ENCODE results near the gene SUN1. TPM values are rescaled to one million over a fixed set of nuclear protein-coding genes. Genes with fewer than 3 reads are reported as not detected.

Gene SUN1
- total and polyA plus RNA-seq, 9 of the 15 experiments (the other 6 are each of a cell fraction or from before 2014, with no cell fraction given), result 36.8 to 132 (median 62.3) TPM

- POLR2A ChIA-PET, result interaction anchor here (1.0 to 1.2 kb wide), 2 partner anchors 14 to 26 kb away, joined by 3 to 4 read pairs; no protein-coding TSS in a partner anchor
- ATAC-seq (no peak), DNase-seq (ENCODE audit: extremely low read depth in 1 of 4, low spot score in 3 of 4) (no peak), FAIRE-seq (no peak)
- no TSS peak for BruUV-seq (replicated peaks)
- intact Hi-C loops (cut with micrococcal nuclease), result no loop called here
- TF ChIP-seq TBP (optimal IDR thresholded peaks at IDR 0.05; ENCODE audit: low read depth, low read length) (no peak), MEF2A (IDR thresholded peaks at IDR 0.05; ENCODE audit: control insufficient read depth, low read depth, low read length) (no peak), ZNF253 (CRISPR knock-in tag; conservative IDR thresholded peaks at IDR 0.05) (no peak), ETV5 (CRISPR knock-in tag; IDR thresholded peaks at IDR 0.05; ENCODE audit: low read depth) (no peak), ZFP1 (CRISPR knock-in tag; IDR thresholded peaks at IDR 0.05) (no peak), ILK (tag; IDR thresholded peaks at IDR 0.05; ENCODE audit: borderline replicate concordance, low read depth) (no peak), RFX1 (IDR thresholded peaks at IDR 0.05) (no peak), RBM15 (IDR thresholded peaks at IDR 0.05; ENCODE audit: insufficient read depth, low read length) (no peak), HDAC2 (IDR thresholded peaks at IDR 0.05) (no peak), CREM (IDR thresholded peaks at IDR 0.05; ENCODE audit: low read depth) (no peak)
- TF ChIP-seq, protein P1, sequence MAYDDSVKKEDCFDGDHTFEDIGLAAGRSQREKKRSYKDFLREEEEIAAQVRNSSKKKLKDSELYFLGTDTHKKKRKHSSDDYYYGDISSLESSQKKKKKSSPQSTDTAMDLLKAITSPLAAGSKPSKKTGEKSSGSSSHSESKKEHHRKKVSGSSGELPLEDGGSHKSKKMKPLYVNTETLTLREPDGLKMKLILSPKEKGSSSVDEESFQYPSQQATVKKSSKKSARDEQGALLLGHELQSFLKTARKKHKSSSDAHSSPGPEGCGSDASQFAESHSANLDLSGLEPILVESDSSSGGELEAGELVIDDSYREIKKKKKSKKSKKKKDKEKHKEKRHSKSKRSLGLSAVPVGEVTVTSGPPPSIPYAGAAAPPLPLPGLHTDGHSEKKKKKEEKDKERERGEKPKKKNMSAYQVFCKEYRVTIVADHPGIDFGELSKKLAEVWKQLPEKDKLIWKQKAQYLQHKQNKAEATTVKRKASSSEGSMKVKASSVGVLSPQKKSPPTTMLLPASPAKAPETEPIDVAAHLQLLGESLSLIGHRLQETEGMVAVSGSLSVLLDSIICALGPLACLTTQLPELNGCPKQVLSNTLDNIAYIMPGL (CRISPR knock-in tag; IDR thresholded peaks at IDR 0.05), result no peak
- TF ChIP-seq, protein P2, sequence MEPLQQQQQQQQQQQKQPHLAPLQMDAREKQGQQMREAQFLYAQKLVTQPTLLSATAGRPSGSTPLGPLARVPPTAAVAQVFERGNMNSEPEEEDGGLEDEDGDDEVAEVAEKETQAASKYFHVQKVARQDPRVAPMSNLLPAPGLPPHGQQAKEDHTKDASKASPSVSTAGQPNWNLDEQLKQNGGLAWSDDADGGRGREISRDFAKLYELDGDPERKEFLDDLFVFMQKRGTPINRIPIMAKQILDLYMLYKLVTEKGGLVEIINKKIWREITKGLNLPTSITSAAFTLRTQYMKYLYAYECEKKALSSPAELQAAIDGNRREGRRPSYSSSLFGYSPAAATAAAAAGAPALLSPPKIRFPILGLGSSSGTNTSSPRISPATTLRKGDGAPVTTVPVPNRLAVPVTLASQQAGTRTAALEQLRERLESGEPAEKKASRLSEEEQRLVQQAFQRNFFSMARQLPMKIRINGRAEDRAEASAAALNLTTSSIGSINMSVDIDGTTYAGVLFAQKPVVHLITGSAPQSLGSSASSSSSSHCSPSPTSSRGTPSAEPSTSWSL (CRISPR knock-in tag; IDR thresholded peaks at IDR 0.05; ENCODE audit: borderline replicate concordance), result no peak
- 92% methylated on average over 12 of the region's 16 CpGs for WGBS (ENCODE audit: insufficient coverage, low coverage, missing lambda C conversion rate)
- no peak overlapping the region for H3K4me3 ChIP-seq
- no peaks in the 10 kb centered on the region; the same call in 1 of the 2 replicates for H4K20me1 ChIP-seq (replicated peaks; ENCODE audit: control insufficient read depth, insufficient read depth, low read length)
- CTCF ChIA-PET (ENCODE audit: low intra/inter-chr PET ratio), result no interaction called here
- no peaks in the 10 kb centered on the region for H3K9me3 ChIP-seq (replicated peaks; ENCODE audit: control insufficient read depth, insufficient read depth, low read depth, low read length)
- no peaks in the 10 kb centered on the region for H3K79me2 ChIP-seq (ENCODE audit: control insufficient read depth, insufficient read depth, low read length)
- no peak overlapping the region for H3K4me2 ChIP-seq (ENCODE audit: insufficient read depth, low read length)
- H3K9me1 ChIP-seq (ENCODE audit: control insufficient read depth, insufficient read depth, low read length), result no peaks in the 10 kb centered on the region
- no peak overlapping the region; a peak in 1 of 4 replicates for H3K9ac ChIP-seq (ENCODE audit: insufficient read depth in 1 of 2, low read depth in 2 of 2, low read length in 2 of 2)
- H2AFZ ChIP-seq (ENCODE audit: low read depth, low read length), result no peak overlapping the region
- H3K36me3 ChIP-seq (ENCODE audit: control insufficient read depth, insufficient read depth, low read length), result peaks cover 34% of the 10 kb centered on the region; the same call in 2 of the 3 replicates
- H3K27ac ChIP-seq (ENCODE audit: extremely low read depth, low read depth, low read length), result no peak overlapping the region
- in situ Hi-C loops (cut with MboI), result no loop called here
- H3K27me3 ChIP-seq (ENCODE audit: control insufficient read depth in 2 of 2, insufficient read depth in 2 of 2, low read length in 2 of 2), result peaks cover 7 to 13% of the 10 kb centered on the region in 2 experiments; a peak in 1 of 5 replicates
- peaks cover 26 to 80% of the 10 kb centered on the region in 2 experiments for H3K4me1 ChIP-seq (replicated peaks in 1 of 2; ENCODE audit: control insufficient read depth in 2 of 2, insufficient read depth in 2 of 2, low read length in 2 of 2)
These were observed 67.5 kb downstream of the SUN1 start for GRCh38 chr7:899806-900205.
